Measurements from ENCODE around the gene TTC12.

Gene TTC12

GRCh38 chr11:113395782-113396336, 81.5 kb downstream of the TTC12 start:
- DNase-seq (ENCODE audit: low spot score): no peak
- no peak overlapping the region for H2BK120ac ChIP-seq (ENCODE audit: low read depth, low read length)
- no peaks in the 10 kb centered on the region for H3K9me3 ChIP-seq (replicated peaks in 1 of 2; ENCODE audit: control insufficient read depth in 2 of 2, insufficient read depth in 1 of 2, low read depth in 1 of 2, low read length in 2 of 2)
- no peaks in the 10 kb centered on the region for H3K4me1 ChIP-seq (ENCODE audit: control insufficient read depth in 2 of 2, insufficient read depth in 1 of 2, low read depth in 1 of 2, low read length in 2 of 2)
- peaks cover 0 to 29% (median 0%) of the 10 kb centered on the region in 3 experiments for H3K27me3 ChIP-seq (ENCODE audit: control insufficient read depth in 3 of 3, insufficient read depth in 3 of 3, low read depth in 1 of 3, low read length in 3 of 3)
- no peak overlapping the region for H3K27ac ChIP-seq (replicated peaks; ENCODE audit: low read length)
- H3K4me3 ChIP-seq (ENCODE audit: low read length in 2 of 2): no peak overlapping the region
- H3K36me3 ChIP-seq (replicated peaks in 1 of 2; ENCODE audit: control insufficient read depth in 2 of 2, insufficient read depth in 2 of 2, low read length in 2 of 2): no peaks in the 10 kb centered on the region
- H2BK5ac ChIP-seq (ENCODE audit: low read length): no peak overlapping the region
- no peak overlapping the region for H4K91ac ChIP-seq (ENCODE audit: low read depth, low read length, poor library complexity)
- no peak overlapping the region for H3K9ac ChIP-seq (ENCODE audit: low read depth, low read length, poor library complexity)
- no peak overlapping the region for H2BK15ac ChIP-seq (ENCODE audit: low read length)
- peak overlapping the region; percentile 39 for H3K23ac ChIP-seq (ENCODE audit: low read depth, low read length, poor library complexity)
- no peak overlapping the region for H2AFZ ChIP-seq (ENCODE audit: low read length)
- no peak overlapping the region for H3K18ac ChIP-seq (ENCODE audit: low read length)
- no peak overlapping the region for H3K14ac ChIP-seq (ENCODE audit: low read length)
- H2BK12ac ChIP-seq (ENCODE audit: low read length): no peak overlapping the region
- no CpG with 5 or more reads among the region's 9 CpGs for WGBS, 2 donors (ENCODE audit: extremely low coverage in 2 of 2, insufficient read length in 2 of 2, insufficient replicate concordance in 1 of 2)
- no peak overlapping the region for H4K8ac ChIP-seq (ENCODE audit: low read depth, low read length)
- H3K4me2 ChIP-seq (ENCODE audit: insufficient read depth, low read length, poor library complexity, severe bottlenecking): no peak overlapping the region
- no peaks in the 10 kb centered on the region for H3K79me1 ChIP-seq (ENCODE audit: low read depth, low read length)
- peak overlapping the region; percentile 28 for H2AK5ac ChIP-seq (ENCODE audit: low read depth, low read length)
- no peak overlapping the region for H3K4ac ChIP-seq (ENCODE audit: low read length)

DNA sequence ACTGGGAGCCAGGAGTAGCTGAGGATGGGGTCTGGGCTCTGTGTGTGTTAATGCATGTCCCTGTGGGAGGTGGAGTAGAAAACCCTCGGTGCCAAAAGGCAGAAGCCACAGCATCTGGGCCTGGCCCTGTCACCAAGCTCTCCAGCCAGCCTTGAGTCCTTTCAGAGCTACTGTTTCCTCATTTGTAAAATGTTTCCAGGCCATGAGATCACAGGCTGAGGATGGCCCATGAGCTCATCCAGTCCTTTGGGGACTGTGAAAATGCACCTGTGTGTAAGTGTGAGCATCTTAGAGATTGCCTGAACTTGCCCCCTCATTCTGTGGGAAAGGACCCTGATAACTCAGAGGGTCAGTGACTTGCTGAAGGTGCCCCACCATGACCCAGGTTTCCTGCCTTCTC, 82.3 kb downstream of the TTC12 start:
- WGBS, 2 donors (ENCODE audit: extremely low coverage in 2 of 2, insufficient read length in 2 of 2, insufficient replicate concordance in 1 of 2): no CpG with 5 or more reads among the region's 1 CpG
- Histone ChIP-seq H3K36me3 (replicated peaks in 1 of 2; ENCODE audit: control insufficient read depth in 2 of 2, insufficient read depth in 2 of 2, low read length in 2 of 2) (no peaks in the 10 kb centered on the region), H3K9me3 (replicated peaks in 1 of 2; ENCODE audit: control insufficient read depth in 2 of 2, insufficient read depth in 1 of 2, low read depth in 1 of 2, low read length in 2 of 2) (no peaks in the 10 kb centered on the region), H3K14ac (ENCODE audit: low read length) (no peak overlapping the region), H3K4me1 (ENCODE audit: control insufficient read depth in 2 of 2, insufficient read depth in 1 of 2, low read depth in 1 of 2, low read length in 2 of 2) (no peaks in the 10 kb centered on the region), H3K79me1 (ENCODE audit: low read depth, low read length) (no peaks in the 10 kb centered on the region), H4K91ac (ENCODE audit: low read depth, low read length, poor library complexity) (no peak overlapping the region), H2BK120ac (ENCODE audit: low read depth, low read length) (no peak overlapping the region), H2BK12ac (ENCODE audit: low read length) (no peak overlapping the region), H3K4me2 (ENCODE audit: insufficient read depth, low read length, poor library complexity, severe bottlenecking) (no peak overlapping the region), H2BK15ac (ENCODE audit: low read length) (no peak overlapping the region), H2AK5ac (ENCODE audit: low read depth, low read length) (no peak overlapping the region), H3K4me3 (ENCODE audit: low read length in 2 of 2) (no peak overlapping the region), H3K27ac (replicated peaks; ENCODE audit: low read length) (no peak overlapping the region), H4K8ac (ENCODE audit: low read depth, low read length) (no peak overlapping the region), H3K18ac (ENCODE audit: low read length) (no peak overlapping the region), H3K23ac (ENCODE audit: low read depth, low read length, poor library complexity) (no peak overlapping the region), H3K27me3 (ENCODE audit: control insufficient read depth in 3 of 3, insufficient read depth in 3 of 3, low read depth in 1 of 3, low read length in 3 of 3) (peaks cover 0 to 23% (median 0%) of the 10 kb centered on the region in 3 experiments), H3K9ac (ENCODE audit: low read depth, low read length, poor library complexity) (no peak overlapping the region), H2AFZ (ENCODE audit: low read length) (no peak overlapping the region), H2BK5ac (ENCODE audit: low read length) (no peak overlapping the region), H3K4ac (ENCODE audit: low read length) (no peak overlapping the region)
- no peak for DNase-seq (ENCODE audit: low spot score)

DNA sequence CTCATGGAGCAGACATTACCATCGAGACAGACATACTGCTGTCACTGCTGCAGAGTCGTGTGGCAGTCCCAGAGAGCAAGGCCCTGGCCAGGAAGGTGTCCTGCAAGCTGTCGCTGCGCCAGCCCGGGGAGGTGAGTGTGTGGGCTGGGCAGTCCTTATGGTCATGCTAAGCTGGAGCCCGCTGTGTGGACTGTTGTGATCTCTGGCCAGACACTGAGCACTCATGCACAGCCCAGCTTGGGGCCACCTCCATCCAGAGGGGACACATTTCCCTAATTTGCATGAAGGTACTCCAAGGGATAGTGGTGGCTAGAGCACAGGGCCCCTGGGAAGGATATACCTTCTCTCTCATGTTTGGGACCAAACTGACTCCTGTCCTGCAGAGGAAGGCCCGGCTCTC, 82.8 kb downstream of the TTC12 start:
- H3K9me3 ChIP-seq (replicated peaks in 1 of 2; ENCODE audit: control insufficient read depth in 2 of 2, insufficient read depth in 1 of 2, low read depth in 1 of 2, low read length in 2 of 2): no peaks in the 10 kb centered on the region
- H3K14ac ChIP-seq (ENCODE audit: low read length): no peak overlapping the region
- no peak overlapping the region for H2BK5ac ChIP-seq (ENCODE audit: low read length)
- no peak for DNase-seq (ENCODE audit: low spot score)
- H3K4ac ChIP-seq (ENCODE audit: low read length): no peak overlapping the region
- no peaks in the 10 kb centered on the region for H3K79me1 ChIP-seq (ENCODE audit: low read depth, low read length)
- H3K18ac ChIP-seq (ENCODE audit: low read length): peak overlapping the region; percentile 36
- H2AFZ ChIP-seq (ENCODE audit: low read length): no peak overlapping the region
- no peak overlapping the region for H4K8ac ChIP-seq (ENCODE audit: low read depth, low read length)
- H2BK12ac ChIP-seq (ENCODE audit: low read length): no peak overlapping the region
- no CpG with 5 or more reads among the region's 7 CpGs for WGBS, 2 donors (ENCODE audit: extremely low coverage in 2 of 2, insufficient read length in 2 of 2, insufficient replicate concordance in 1 of 2)
- H3K4me1 ChIP-seq (ENCODE audit: control insufficient read depth in 2 of 2, insufficient read depth in 1 of 2, low read depth in 1 of 2, low read length in 2 of 2): no peaks in the 10 kb centered on the region
- H3K9ac ChIP-seq (ENCODE audit: low read depth, low read length, poor library complexity): peak overlapping the region; percentile 60
- no peak overlapping the region for H3K23ac ChIP-seq (ENCODE audit: low read depth, low read length, poor library complexity)
- no peak overlapping the region for H2BK120ac ChIP-seq (ENCODE audit: low read depth, low read length)
- H2AK5ac ChIP-seq (ENCODE audit: low read depth, low read length): no peak overlapping the region
- H3K36me3 ChIP-seq (replicated peaks in 1 of 2; ENCODE audit: control insufficient read depth in 2 of 2, insufficient read depth in 2 of 2, low read length in 2 of 2): no peaks in the 10 kb centered on the region
- H2BK15ac ChIP-seq (ENCODE audit: low read length): no peak overlapping the region
- no peak overlapping the region for H3K27ac ChIP-seq (replicated peaks; ENCODE audit: low read length)
- H3K4me2 ChIP-seq (ENCODE audit: insufficient read depth, low read length, poor library complexity, severe bottlenecking): no peak overlapping the region
- H4K91ac ChIP-seq (ENCODE audit: low read depth, low read length, poor library complexity): no peak overlapping the region
- peaks cover 0 to 24% (median 0%) of the 10 kb centered on the region in 3 experiments for H3K27me3 ChIP-seq (ENCODE audit: control insufficient read depth in 3 of 3, insufficient read depth in 3 of 3, low read depth in 1 of 3, low read length in 3 of 3)
- H3K4me3 ChIP-seq (ENCODE audit: low read length in 2 of 2): no peak overlapping the region

DNA sequence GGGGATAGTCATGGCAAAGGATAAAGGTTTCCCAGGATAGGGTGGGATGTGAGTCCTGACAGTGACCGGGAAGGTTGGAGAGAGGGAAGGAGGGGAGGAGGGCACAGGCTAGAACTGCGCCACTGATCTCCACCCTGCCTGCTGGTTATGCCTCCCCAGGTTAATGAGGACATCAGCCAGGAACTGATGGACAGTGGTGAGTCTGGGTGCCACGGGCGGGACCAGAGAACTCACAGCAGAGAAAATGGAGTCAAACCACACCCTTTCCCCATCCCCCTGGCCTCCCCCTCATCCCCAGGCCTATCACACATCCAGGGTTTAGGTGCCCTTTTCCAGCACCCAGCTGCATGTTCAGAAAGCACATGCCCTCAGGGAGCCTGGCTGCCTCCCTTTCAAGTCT, 83.4 kb downstream of the TTC12 start:
- no CpG with 5 or more reads among the region's 4 CpGs for WGBS, 2 donors (ENCODE audit: extremely low coverage in 2 of 2, insufficient read length in 2 of 2, insufficient replicate concordance in 1 of 2)
- Histone ChIP-seq H2BK120ac (ENCODE audit: low read depth, low read length) (no peak overlapping the region), H3K18ac (ENCODE audit: low read length) (peak overlapping the region; percentile 39), H3K36me3 (replicated peaks in 1 of 2; ENCODE audit: control insufficient read depth in 2 of 2, insufficient read depth in 2 of 2, low read length in 2 of 2) (no peaks in the 10 kb centered on the region), H3K9me3 (replicated peaks in 1 of 2; ENCODE audit: control insufficient read depth in 2 of 2, insufficient read depth in 1 of 2, low read depth in 1 of 2, low read length in 2 of 2) (no peaks in the 10 kb centered on the region), H4K8ac (ENCODE audit: low read depth, low read length) (no peak overlapping the region), H3K4me3 (ENCODE audit: low read length in 2 of 2) (no peak overlapping the region), H3K79me1 (ENCODE audit: low read depth, low read length) (no peaks in the 10 kb centered on the region), H2BK12ac (ENCODE audit: low read length) (no peak overlapping the region), H2AFZ (ENCODE audit: low read length) (no peak overlapping the region), H3K9ac (ENCODE audit: low read depth, low read length, poor library complexity) (no peak overlapping the region), H3K4me2 (ENCODE audit: insufficient read depth, low read length, poor library complexity, severe bottlenecking) (no peak overlapping the region), H3K23ac (ENCODE audit: low read depth, low read length, poor library complexity) (no peak overlapping the region), H3K27me3 (ENCODE audit: control insufficient read depth in 3 of 3, insufficient read depth in 3 of 3, low read depth in 1 of 3, low read length in 3 of 3) (peaks cover 0 to 26% (median 0%) of the 10 kb centered on the region in 3 experiments), H2AK5ac (ENCODE audit: low read depth, low read length) (no peak overlapping the region), H3K4me1 (ENCODE audit: control insufficient read depth in 2 of 2, insufficient read depth in 1 of 2, low read depth in 1 of 2, low read length in 2 of 2) (no peaks in the 10 kb centered on the region), H2BK5ac (ENCODE audit: low read length) (no peak overlapping the region), H3K4ac (ENCODE audit: low read length) (no peak overlapping the region), H4K91ac (ENCODE audit: low read depth, low read length, poor library complexity) (no peak overlapping the region), H3K27ac (replicated peaks; ENCODE audit: low read length) (no peak overlapping the region), H3K14ac (ENCODE audit: low read length) (no peak overlapping the region), H2BK15ac (ENCODE audit: low read length) (no peak overlapping the region)
- DNase-seq (ENCODE audit: low spot score): no peak

Data from neuronal stem cell (in vitro differentiated cells).